Kidney (tissue), 14 donors: ENCODE data around the gene NDUFAF2. TPM values are rescaled to one million over a fixed set of nuclear protein-coding genes. Genes with fewer than 3 reads are reported as not detected.

Source experiments
- DNase-seq, 5 donors: peaks; one replicate each; pipeline ENCODE4 v3.0.0-alpha.2; 2013 to 2020
- FAIRE-seq: peaks from 2 replicates; lab custom pipeline; 2012; peaks lifted over from hg19 to GRCh38; lab: Jason Lieb, UNC
- H3K27ac ChIP-seq, 2 donors: one replicate each; pipeline ENCODE4 v1.7.0; 2013; ENCODE audit warnings: low read depth in 2 of 2, low read length in 2 of 2, inconsistent platforms in 1 of 2
- H3K27me3 ChIP-seq: one replicate; pipeline ENCODE4 v1.7.1; 2013; ENCODE audit warnings: low read length, inconsistent platforms; ENCODE audit not compliant: control insufficient read depth, insufficient read depth
- H3K36me3 ChIP-seq, 3 donors: one replicate each; pipeline versions ENCODE4 v1.7.0 to v1.7.1; 2013; ENCODE audit warnings: low read length in 3 of 3, control low read depth in 1 of 3, inconsistent platforms in 1 of 3; ENCODE audit not compliant: insufficient read depth in 3 of 3, control insufficient read depth in 2 of 3
- H3K4me1 ChIP-seq, 3 donors: one replicate each; pipeline versions ENCODE4 v1.7.0 to v1.7.1; 2013; ENCODE audit warnings: low read length in 3 of 3, inconsistent platforms in 1 of 3, low read depth in 1 of 3; ENCODE audit not compliant: control insufficient read depth in 2 of 3, insufficient read depth in 2 of 3
- H3K4me3 ChIP-seq, 3 donors: one replicate each; pipeline versions ENCODE4 v1.7.0 to v1.8.1; 2013; ENCODE audit warnings: low read length in 3 of 3, control low read depth in 1 of 3, inconsistent platforms in 1 of 3
- H3K9ac ChIP-seq, 3 donors: one replicate each; pipeline versions ENCODE4 v1.7.0 to v1.7.1; 2013; ENCODE audit warnings: low read length in 3 of 3, control low read depth in 1 of 3, inconsistent platforms in 1 of 3
- H3K9me3 ChIP-seq, 3 donors: one replicate each; pipeline versions ENCODE4 v1.7.0 to v1.7.1; 2013; ENCODE audit warnings: low read length in 3 of 3, control low read depth in 1 of 3, inconsistent platforms in 1 of 3; ENCODE audit not compliant: control insufficient read depth in 2 of 3, insufficient read depth in 1 of 3
- CTCF ChIP-seq: IDR thresholded peaks from 3 replicates; pipeline ENCODE4 v1.5.1; 2012; ENCODE audit warnings: mild to moderate bottlenecking, moderate library complexity, borderline replicate concordance; ENCODE audit not compliant: insufficient read depth; ENCODE audit errors: extremely low read depth
- intact Hi-C: fragments of 100-400 bp; cut with DNase I; formaldehyde crosslinking; loops from one replicate; pipeline ENCODE4 v1.11.1; 2022
- polyA plus RNA-seq: library from polyadenylated mRNA; stranded (reverse); fragments of 350-450 nt; fragmentation: Illumina TruSeq; extraction: RNeasy Lipid Tissue Mini Kit (QIAGEN cat#74804); gene quantifications from one replicate; pipeline ENCODE4 v1.2.3, GENCODE V29; 2014; ENCODE audit warnings: low read depth, low replicate concordance; ENCODE audit not compliant: insufficient read depth
- total RNA-seq: library from RNA; stranded (reverse); fragmentation: NEBNext Ultra II Directional; extraction: Animal tissue kit (Norgen Biotek cat#: 25700); gene quantifications from one replicate; pipeline ENCODE4 v1.2.1, GENCODE V29; 2021
- donor health status: control.
- donor health status: control.
- donor health status: control.
- donor health status: control.
- donor health status: control.
- donor health status: DM: yes; HTN: yes; CAD: no.
- donor health status: Normal renal cell carcinoma (clear cell type).

Gene NDUFAF2
- total and polyA plus RNA-seq, 2 donors from 2014 or later = 23.7 to 47.5 TPM

GRCh38 chr5:61069150-61069549, 124.1 kb downstream of the NDUFAF2 start:
- Histone ChIP-seq H3K4me1 (no peaks in the 10 kb centered on the region), H3K4me3 (no peak overlapping the region), H3K36me3 (no peaks in the 10 kb centered on the region), H3K27ac (no peak overlapping the region), H3K9me3 (no peaks in the 10 kb centered on the region), H3K9ac (no peak overlapping the region), H3K27me3 (no peaks in the 10 kb centered on the region)
- no peak for FAIRE-seq
- no peak for DNase-seq
- no peak for TF ChIP-seq CTCF
- intact Hi-C loops = no loop called here

- no peak overlapping the region for H3K9ac ChIP-seq
- DNase-seq (peak in 2 of 5 donors; percentile 21 to 26), FAIRE-seq (no peak)
Observed at GRCh38 chr5:61071526-61071925, 126.5 kb downstream of the NDUFAF2 start.

GRCh38 chr5:61076626-61077025, 131.6 kb downstream of the NDUFAF2 start:
- Histone ChIP-seq H3K9ac (no peak overlapping the region), H3K4me3 (no peak overlapping the region), H3K36me3 (no peaks in the 10 kb centered on the region), H3K27ac (no peak overlapping the region), H3K4me1 (peaks cover 0 to 4% (median 0%) of the 10 kb centered on the region in 3 donors), H3K9me3 (no peaks in the 10 kb centered on the region), H3K27me3 (no peaks in the 10 kb centered on the region)
- FAIRE-seq (no peak), DNase-seq (no peak)
- intact Hi-C loops = no loop called here
- no peak for TF ChIP-seq CTCF

More at GRCh38 chr5:61071526-61071925, 126.5 kb downstream of the NDUFAF2 start:
- intact Hi-C loops = no loop called here
- H3K27ac ChIP-seq = no peak overlapping the region
- no peaks in the 10 kb centered on the region for H3K4me1 ChIP-seq
- no peak for TF ChIP-seq CTCF
- no peaks in the 10 kb centered on the region for H3K36me3 ChIP-seq
- no peak overlapping the region for H3K4me3 ChIP-seq
- no peaks in the 10 kb centered on the region for H3K9me3 ChIP-seq
- no peaks in the 10 kb centered on the region for H3K27me3 ChIP-seq

- H3K27me3 ChIP-seq = no peaks in the 10 kb centered on the region
- no peaks in the 10 kb centered on the region for H3K36me3 ChIP-seq
- H3K9me3 ChIP-seq = no peaks in the 10 kb centered on the region
- no peak overlapping the region for H3K4me3 ChIP-seq
- FAIRE-seq = no peak
- TF ChIP-seq CTCF = no peak
- intact Hi-C loops = no loop called here
- H3K9ac ChIP-seq = no peak overlapping the region
- H3K27ac ChIP-seq = no peak overlapping the region
- peaks cover 0 to 4% (median 0%) of the 10 kb centered on the region in 3 donors for H3K4me1 ChIP-seq
- no peak for DNase-seq
Observed at GRCh38 chr5:61081741-61082140, 136.7 kb downstream of the NDUFAF2 start.
